Stimulated activated effector memory CD8-positive, alpha-beta T cell treated with anti-CD3 and anti-CD28 coated beads, Interleukin-12 subunit alpha, Interleukin-12 subunit beta, amount 100 ng/mL, for 72 hours (primary cell): ENCODE data around the gene MUL1.
A peak's percentile ranks its signal among the peaks of the same experiment; 100 is the strongest.

Experiments used
- ATAC-seq: fragments of 150-1000 bp; cut with Tn5 transposase; 2 replicates; pipeline ENCODE4 v1.10.0; 2021
- DNase-seq, 2 donors: peaks; one replicate each; pipeline ENCODE4 v3.0.0; 2021 to 2022; ENCODE audit warnings: low spot score in 2 of 2
- H3K27ac Mint-ChIP-seq: one replicate; pipeline ENCODE4 v1.8.0; 2022; ENCODE audit warnings: mild to moderate bottlenecking, mixed read lengths
- H3K36me3 Mint-ChIP-seq: one replicate; pipeline ENCODE4 v1.8.0; 2022; ENCODE audit warnings: mild to moderate bottlenecking, mixed read lengths
- H3K4me1 Mint-ChIP-seq: one replicate; pipeline ENCODE4 v1.8.0; 2022; ENCODE audit warnings: mixed read lengths
- H3K4me3 Mint-ChIP-seq: one replicate; pipeline ENCODE4 v1.8.0; 2022; ENCODE audit warnings: mild to moderate bottlenecking, mixed read lengths
- H3K9me3 Mint-ChIP-seq: one replicate; pipeline ENCODE4 v1.8.0; 2022; ENCODE audit warnings: mixed read lengths

The MUL1 gene

GRCh38 chr1:20469406-20470076 lies 38.4 kb downstream of the MUL1 start:
- ATAC-seq: no peak

GRCh38 chr1:20466273-20466672 lies 41.7 kb downstream of the MUL1 start:
- ATAC-seq (peak; percentile 84), DNase-seq (no peak)
- no peak overlapping the region for H3K27ac Mint-ChIP-seq
- H3K4me3 Mint-ChIP-seq: no peak overlapping the region
- H3K4me1 Mint-ChIP-seq: peaks cover 8% of the 10 kb centered on the region
- H3K36me3 Mint-ChIP-seq: no peaks in the 10 kb centered on the region
- no peaks in the 10 kb centered on the region for H3K9me3 Mint-ChIP-seq

More at GRCh38 chr1:20469406-20470076, 38.4 kb downstream of the MUL1 start:
- peaks cover 8% of the 10 kb centered on the region for H3K4me1 Mint-ChIP-seq
- H3K27ac Mint-ChIP-seq: no peak overlapping the region
- DNase-seq: no peak
- H3K4me3 Mint-ChIP-seq: no peak overlapping the region
- H3K9me3 Mint-ChIP-seq: no peaks in the 10 kb centered on the region
- no peaks in the 10 kb centered on the region for H3K36me3 Mint-ChIP-seq

GRCh38 chr1:20465187-20465586 lies 42.8 kb downstream of the MUL1 start:
- H3K9me3 Mint-ChIP-seq: no peaks in the 10 kb centered on the region
- DNase-seq (no peak), ATAC-seq (no peak)
- H3K36me3 Mint-ChIP-seq: no peaks in the 10 kb centered on the region
- H3K4me1 Mint-ChIP-seq: peaks cover 8% of the 10 kb centered on the region
- H3K27ac Mint-ChIP-seq: no peak overlapping the region
- no peak overlapping the region for H3K4me3 Mint-ChIP-seq

GRCh38 chr1:20463502-20463901 lies 44.4 kb downstream of the MUL1 start:
- Mint-ChIP-seq H3K4me3 (no peak overlapping the region), H3K27ac (no peak overlapping the region), H3K4me1 (peaks cover 8% of the 10 kb centered on the region), H3K36me3 (no peaks in the 10 kb centered on the region), H3K9me3 (no peaks in the 10 kb centered on the region)
- ATAC-seq (no peak), DNase-seq (no peak)

GRCh38 chr1:20462397-20462796 lies 45.6 kb downstream of the MUL1 start:
- peaks cover 8% of the 10 kb centered on the region for H3K4me1 Mint-ChIP-seq

GRCh38 chr1:20458717-20459116 lies 49.2 kb downstream of the MUL1 start:
- ATAC-seq (no peak), DNase-seq (no peak)
- Mint-ChIP-seq H3K4me3 (no peak overlapping the region), H3K27ac (no peak overlapping the region), H3K4me1 (no peaks in the 10 kb centered on the region), H3K9me3 (no peaks in the 10 kb centered on the region), H3K36me3 (no peaks in the 10 kb centered on the region)

More at GRCh38 chr1:20462397-20462796, 45.6 kb downstream of the MUL1 start:
- Mint-ChIP-seq H3K27ac (no peak overlapping the region), H3K4me3 (no peak overlapping the region), H3K36me3 (no peaks in the 10 kb centered on the region), H3K9me3 (no peaks in the 10 kb centered on the region)
- ATAC-seq: no peak
- DNase-seq: no peak

- Mint-ChIP-seq H3K4me3 (no peak overlapping the region), H3K4me1 (no peaks in the 10 kb centered on the region), H3K9me3 (no peaks in the 10 kb centered on the region), H3K36me3 (no peaks in the 10 kb centered on the region), H3K27ac (no peak overlapping the region)
- ATAC-seq (peak; percentile 19), DNase-seq (no peak)
Observed at GRCh38 chr1:20454004-20454403, 53.9 kb downstream of the MUL1 start.

- no peaks in the 10 kb centered on the region for H3K36me3 Mint-ChIP-seq
- H3K9me3 Mint-ChIP-seq: no peaks in the 10 kb centered on the region
- H3K27ac Mint-ChIP-seq: no peak overlapping the region
- H3K4me3 Mint-ChIP-seq: no peak overlapping the region
- peaks cover 5% of the 10 kb centered on the region for H3K4me1 Mint-ChIP-seq
- DNase-seq: no peak
- ATAC-seq: no peak
Observed at GRCh38 chr1:20449735-20450311, 58.1 kb downstream of the MUL1 start.
